ENCODE measurements around the gene CEP120. TPM values are rescaled to one million over a fixed set of nuclear protein-coding genes. Genes with fewer than 3 reads are reported as not detected.

Gene CEP120
- total RNA-seq, 2 experiments from 2014 or later, result 69.9 to 74.9 TPM

DNA sequence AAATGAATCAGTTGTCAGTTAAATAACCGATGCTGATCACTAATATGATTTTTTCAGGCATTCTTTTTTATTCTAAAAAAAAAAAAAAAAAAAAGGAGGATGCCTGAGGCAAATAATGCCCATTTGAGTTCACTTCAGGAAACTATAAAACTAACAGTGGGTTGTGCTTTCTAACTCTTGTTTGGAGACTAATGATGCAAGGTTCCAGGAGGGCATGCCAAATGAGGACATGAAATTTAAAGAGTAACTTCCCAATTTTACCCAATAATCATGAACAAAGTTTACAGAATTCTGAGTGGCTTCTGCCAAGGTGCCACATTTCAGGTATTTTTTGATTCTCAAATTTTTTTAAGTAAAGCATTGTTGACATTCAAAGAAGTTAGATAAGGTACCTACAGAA is 41.0 kb downstream of the CEP120 start:
- Mint-ChIP-seq H3K4me1 (ENCODE audit: low read depth) (no peaks in the 10 kb centered on the region), H3K4me3 (no peak overlapping the region), H3K36me3 (ENCODE audit: low read depth) (peaks cover 91% of the 10 kb centered on the region), H3K27ac (no peak overlapping the region), H3K27me3 (no peaks in the 10 kb centered on the region), H3K9me3 (no peaks in the 10 kb centered on the region)
- Histone ChIP-seq H3K27ac (ENCODE audit: low read depth in 1 of 2, low read length in 2 of 2) (no peak overlapping the region), H3K4me1 (ENCODE audit: insufficient read depth, low read length) (no peaks in the 10 kb centered on the region), H3K4me3 (ENCODE audit: low read length) (no peak overlapping the region), H3K27me3 (ENCODE audit: control insufficient read depth in 1 of 2, insufficient read depth in 2 of 2, low read length in 2 of 2) (no peaks in the 10 kb centered on the region), H3K9me3 (ENCODE audit: control insufficient read depth in 1 of 2, insufficient read depth in 1 of 2, low read length in 2 of 2) (no peaks in the 10 kb centered on the region), H3K36me3 (ENCODE audit: insufficient read depth, low read length) (peaks cover 92% of the 10 kb centered on the region)
- ChIA-PET CTCF (interaction anchor here (0.7 kb wide), 2 partner anchors 842 to 939 kb away, joined by 3 read pairs; no protein-coding TSS in a partner anchor), POLR2A (no interaction called here)
- intact Hi-C loops (cut with DNase I, micrococcal nuclease), result no loop called here
- ATAC-seq (ENCODE audit: poor library complexity), result no peak
- TF ChIP-seq, protein P1, sequence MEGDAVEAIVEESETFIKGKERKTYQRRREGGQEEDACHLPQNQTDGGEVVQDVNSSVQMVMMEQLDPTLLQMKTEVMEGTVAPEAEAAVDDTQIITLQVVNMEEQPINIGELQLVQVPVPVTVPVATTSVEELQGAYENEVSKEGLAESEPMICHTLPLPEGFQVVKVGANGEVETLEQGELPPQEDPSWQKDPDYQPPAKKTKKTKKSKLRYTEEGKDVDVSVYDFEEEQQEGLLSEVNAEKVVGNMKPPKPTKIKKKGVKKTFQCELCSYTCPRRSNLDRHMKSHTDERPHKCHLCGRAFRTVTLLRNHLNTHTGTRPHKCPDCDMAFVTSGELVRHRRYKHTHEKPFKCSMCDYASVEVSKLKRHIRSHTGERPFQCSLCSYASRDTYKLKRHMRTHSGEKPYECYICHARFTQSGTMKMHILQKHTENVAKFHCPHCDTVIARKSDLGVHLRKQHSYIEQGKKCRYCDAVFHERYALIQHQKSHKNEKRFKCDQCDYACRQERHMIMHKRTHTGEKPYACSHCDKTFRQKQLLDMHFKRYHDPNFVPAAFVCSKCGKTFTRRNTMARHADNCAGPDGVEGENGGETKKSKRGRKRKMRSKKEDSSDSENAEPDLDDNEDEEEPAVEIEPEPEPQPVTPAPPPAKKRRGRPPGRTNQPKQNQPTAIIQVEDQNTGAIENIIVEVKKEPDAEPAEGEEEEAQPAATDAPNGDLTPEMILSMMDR (IDR thresholded peaks at IDR 0.05), result no peak
- no peak for DNase-seq

DNA sequence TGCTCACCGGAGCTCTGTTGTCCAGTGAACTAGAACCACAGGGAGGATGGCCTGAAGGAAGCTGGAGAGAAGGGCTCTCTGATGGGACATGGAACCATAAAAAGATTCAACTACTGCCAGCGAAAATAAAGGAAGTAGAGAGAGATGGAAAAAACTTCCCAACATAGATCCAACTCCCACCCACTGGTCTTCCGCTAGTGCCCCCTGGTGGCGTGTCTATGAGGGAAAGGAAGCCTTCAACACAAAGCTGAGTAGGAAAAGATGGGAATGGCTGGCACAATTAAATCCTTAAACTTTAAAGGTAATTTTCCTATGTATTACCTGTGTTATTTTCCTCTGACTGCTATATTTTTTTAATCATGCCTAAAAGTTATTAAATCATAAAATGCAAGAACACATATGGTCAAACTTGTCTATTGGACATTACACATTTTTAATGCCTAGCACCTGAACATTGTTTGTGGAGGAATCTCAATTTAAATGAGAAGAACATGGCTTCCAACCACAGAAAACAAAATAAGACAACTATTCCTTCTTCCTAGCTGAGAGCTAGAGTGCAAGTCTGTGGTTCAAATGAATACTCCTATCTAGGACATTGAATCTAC is 51.5 kb downstream of the CEP120 start:
- no peaks in the 10 kb centered on the region for H3K4me1 ChIP-seq (ENCODE audit: insufficient read depth, low read length)
- no peaks in the 10 kb centered on the region for H3K9me3 Mint-ChIP-seq
- no peaks in the 10 kb centered on the region for H3K27me3 Mint-ChIP-seq
- no peak overlapping the region for H3K4me3 ChIP-seq (ENCODE audit: low read length)
- H3K4me3 Mint-ChIP-seq, result no peak overlapping the region
- no peak overlapping the region for H3K27ac ChIP-seq (ENCODE audit: low read depth in 1 of 2, low read length in 2 of 2)
- CTCF ChIA-PET, result interaction anchor here (0.7 to 1.0 kb wide), 2 partner anchors 10 to 239 kb away, joined by 4 to 5 read pairs; no protein-coding TSS in a partner anchor
- H3K4me1 Mint-ChIP-seq (ENCODE audit: low read depth), result no peaks in the 10 kb centered on the region
- peaks cover 96% of the 10 kb centered on the region for H3K36me3 Mint-ChIP-seq (ENCODE audit: low read depth)
- H3K27me3 ChIP-seq (ENCODE audit: control insufficient read depth in 1 of 2, insufficient read depth in 2 of 2, low read length in 2 of 2), result no peaks in the 10 kb centered on the region
- H3K36me3 ChIP-seq (ENCODE audit: insufficient read depth, low read length), result peaks cover 73% of the 10 kb centered on the region
- TF ChIP-seq, protein P1 (IDR thresholded peaks at IDR 0.05), result peak; percentile 61
- POLR2A ChIA-PET, result no interaction called here
- no peaks in the 10 kb centered on the region for H3K9me3 ChIP-seq (ENCODE audit: control insufficient read depth in 1 of 2, insufficient read depth in 1 of 2, low read length in 2 of 2)
- intact Hi-C loops (cut with DNase I, micrococcal nuclease), result no loop called here
- ATAC-seq (ENCODE audit: poor library complexity) (no peak), DNase-seq (peak in 11 of 14 experiments; percentile 6 to 45 (median 19))
- H3K27ac Mint-ChIP-seq, result no peak overlapping the region

DNA sequence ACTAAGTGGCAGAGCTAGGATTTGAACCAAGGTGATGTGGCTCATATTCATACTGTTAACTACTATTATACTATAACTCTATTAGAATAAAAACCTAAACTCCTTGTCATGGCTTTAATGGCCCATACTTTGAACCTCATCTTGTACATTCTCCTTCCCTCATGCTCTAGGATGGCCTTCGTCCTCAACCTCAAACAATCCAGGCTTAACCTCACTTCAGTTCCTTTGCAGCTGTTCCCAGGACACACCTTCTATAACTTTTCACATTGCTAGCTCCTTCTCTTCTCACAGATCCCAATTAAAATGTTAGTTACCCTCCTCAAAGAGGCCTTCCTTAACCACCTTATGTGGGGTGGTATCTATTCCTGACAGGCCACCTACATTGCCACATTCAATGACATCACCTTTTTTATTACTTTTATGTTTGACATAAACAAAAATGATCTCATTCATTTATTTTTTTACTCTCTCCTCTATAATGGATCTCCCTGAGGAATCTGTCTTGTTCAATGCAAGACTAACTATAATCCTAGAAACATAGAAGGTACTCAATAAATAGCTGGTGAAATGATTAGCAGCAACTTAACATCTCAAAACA is 53.7 kb downstream of the CEP120 start:
- CTCF ChIA-PET, result interaction anchor here (1.5 kb wide), 1 partner anchor 12 kb away, joined by 3 read pairs; no protein-coding TSS in a partner anchor
- no peak overlapping the region for H3K27ac Mint-ChIP-seq
- no peak overlapping the region for H3K4me3 Mint-ChIP-seq
- no peak for ATAC-seq (ENCODE audit: poor library complexity)
- H3K27me3 ChIP-seq (ENCODE audit: control insufficient read depth in 1 of 2, insufficient read depth in 2 of 2, low read length in 2 of 2), result no peaks in the 10 kb centered on the region
- POLR2A ChIA-PET, result no interaction called here
- TF ChIP-seq, protein P1 (IDR thresholded peaks at IDR 0.05), result no peak
- H3K4me1 ChIP-seq (ENCODE audit: insufficient read depth, low read length), result no peaks in the 10 kb centered on the region
- DNase-seq, result no peak
- no peak overlapping the region for H3K4me3 ChIP-seq (ENCODE audit: low read length)
- H3K4me1 Mint-ChIP-seq (ENCODE audit: low read depth), result no peaks in the 10 kb centered on the region
- intact Hi-C loops (cut with DNase I, micrococcal nuclease), result loop anchor here in 1 of 2 experiments (5.0 kb wide), 2 partner anchors 243 to 1177 kb away; no protein-coding TSS in a partner anchor
- no peak overlapping the region for H3K27ac ChIP-seq (ENCODE audit: low read depth in 1 of 2, low read length in 2 of 2)
- peaks cover 89% of the 10 kb centered on the region for H3K36me3 Mint-ChIP-seq (ENCODE audit: low read depth)
- peaks cover 68% of the 10 kb centered on the region for H3K36me3 ChIP-seq (ENCODE audit: insufficient read depth, low read length)
- no peaks in the 10 kb centered on the region for H3K9me3 Mint-ChIP-seq
- no peaks in the 10 kb centered on the region for H3K9me3 ChIP-seq (ENCODE audit: control insufficient read depth in 1 of 2, insufficient read depth in 1 of 2, low read length in 2 of 2)
- no peaks in the 10 kb centered on the region for H3K27me3 Mint-ChIP-seq
